ENCODE results near the gene CYP2D6.
"Not testable (repeated sequence)": the region's sequence is repeated elsewhere in the genome, so short reads cannot be mapped to it uniquely, and the experiment has no call there.

The CYP2D6 gene

DNA sequence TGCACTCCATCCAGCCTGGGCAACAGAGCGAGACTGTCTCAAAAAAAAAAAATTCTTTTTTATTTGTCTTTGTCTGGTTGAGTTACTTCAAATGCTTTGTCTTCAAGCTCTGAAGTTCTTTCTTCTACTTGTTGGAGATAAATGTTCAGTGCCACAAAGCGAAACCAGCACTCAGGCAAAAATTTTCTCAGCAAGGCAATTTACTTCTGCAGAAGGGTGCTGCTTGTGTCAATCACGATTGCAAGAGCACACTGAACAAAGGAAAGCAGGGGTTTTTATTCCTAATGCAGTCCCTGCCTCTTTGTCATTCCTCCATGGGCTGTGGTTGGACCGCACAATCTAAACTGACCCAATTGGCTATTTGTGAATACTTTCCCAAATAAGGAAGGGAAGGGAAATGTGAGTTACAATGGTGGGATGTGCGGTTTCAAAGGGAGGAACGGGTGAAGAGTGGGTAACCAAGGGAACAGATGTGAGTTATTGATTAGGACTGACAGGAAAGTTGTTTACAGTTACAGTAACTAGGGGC lies 26.2 kb downstream of the CYP2D6 start:
- H3K27ac ChIP-seq (ENCODE audit: low read depth, low read length); H3K9ac ChIP-seq (ENCODE audit: low read length); H3K36me3 ChIP-seq (ENCODE audit: insufficient read depth, low read length); H3K9me3 ChIP-seq (ENCODE audit: low read length); H3K4me3 ChIP-seq (ENCODE audit: low read depth in 1 of 2, low read length in 2 of 2); H3K4me1 ChIP-seq (ENCODE audit: insufficient read depth, low read length); H3K27me3 ChIP-seq (ENCODE audit: control insufficient read depth in 1 of 2, insufficient read depth in 2 of 2, low read length in 2 of 2): not testable (repeated sequence)

DNA sequence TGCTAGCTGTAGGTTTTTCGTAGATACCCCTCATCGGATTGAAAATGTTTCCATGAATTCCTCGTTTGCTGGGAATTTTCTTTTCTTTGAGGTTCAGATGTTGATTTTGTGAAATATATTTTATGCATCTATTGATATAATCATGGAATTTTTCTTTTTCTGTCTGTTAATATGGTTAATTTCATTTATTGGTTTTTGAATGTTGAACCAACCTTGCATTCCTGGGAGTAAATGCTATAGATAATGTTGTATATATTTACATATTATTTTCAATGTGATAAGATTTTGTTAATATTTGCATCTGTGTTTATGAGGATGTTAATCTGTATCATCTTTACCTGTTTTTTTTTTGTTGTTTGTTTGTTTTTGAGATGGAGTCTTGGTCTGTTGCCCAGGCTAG lies 29.4 kb downstream of the CYP2D6 start:
- Histone ChIP-seq H3K36me3 (ENCODE audit: insufficient read depth, low read length) (no peaks in the 10 kb centered on the region), H3K9ac (ENCODE audit: low read length) (no peak overlapping the region), H3K4me3 (ENCODE audit: low read depth in 1 of 2, low read length in 2 of 2) (no peak overlapping the region), H3K9me3 (ENCODE audit: low read length) (peaks cover 8% of the 10 kb centered on the region), H3K27ac (ENCODE audit: low read depth, low read length) (no peak overlapping the region), H3K4me1 (ENCODE audit: insufficient read depth, low read length) (no peaks in the 10 kb centered on the region), H3K27me3 (ENCODE audit: control insufficient read depth in 1 of 2, insufficient read depth in 2 of 2, low read length in 2 of 2) (no peaks in the 10 kb centered on the region)

DNA sequence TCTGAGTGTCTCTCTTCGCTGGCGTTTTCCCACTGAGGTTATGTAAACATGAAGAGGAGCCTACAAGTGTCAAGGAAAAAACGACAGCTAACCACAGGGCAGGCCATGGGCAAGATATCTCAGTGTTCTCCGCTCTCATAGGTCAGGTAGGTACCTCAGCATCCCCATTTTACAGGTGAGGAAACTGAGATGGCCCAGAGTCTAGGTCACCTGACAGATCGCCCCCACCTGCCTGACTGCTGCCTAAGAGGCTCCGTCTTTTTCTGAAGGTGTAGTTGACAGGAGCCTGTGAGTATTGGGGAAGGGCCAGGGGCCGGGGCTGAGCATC lies 39.2 kb downstream of the CYP2D6 start:
- Histone ChIP-seq H3K9me3 (ENCODE audit: low read length) (no peaks in the 10 kb centered on the region), H3K27ac (ENCODE audit: low read depth, low read length) (peak overlapping the region; percentile 83), H3K4me1 (ENCODE audit: insufficient read depth, low read length) (peaks cover 23% of the 10 kb centered on the region), H3K9ac (ENCODE audit: low read length) (peak overlapping the region; percentile 59), H3K36me3 (ENCODE audit: insufficient read depth, low read length) (peaks cover 8% of the 10 kb centered on the region), H3K27me3 (ENCODE audit: control insufficient read depth in 1 of 2, insufficient read depth in 2 of 2, low read length in 2 of 2) (no peaks in the 10 kb centered on the region), H3K4me3 (ENCODE audit: low read depth in 1 of 2, low read length in 2 of 2) (peak overlapping the region; percentile 85 to 92)

DNA sequence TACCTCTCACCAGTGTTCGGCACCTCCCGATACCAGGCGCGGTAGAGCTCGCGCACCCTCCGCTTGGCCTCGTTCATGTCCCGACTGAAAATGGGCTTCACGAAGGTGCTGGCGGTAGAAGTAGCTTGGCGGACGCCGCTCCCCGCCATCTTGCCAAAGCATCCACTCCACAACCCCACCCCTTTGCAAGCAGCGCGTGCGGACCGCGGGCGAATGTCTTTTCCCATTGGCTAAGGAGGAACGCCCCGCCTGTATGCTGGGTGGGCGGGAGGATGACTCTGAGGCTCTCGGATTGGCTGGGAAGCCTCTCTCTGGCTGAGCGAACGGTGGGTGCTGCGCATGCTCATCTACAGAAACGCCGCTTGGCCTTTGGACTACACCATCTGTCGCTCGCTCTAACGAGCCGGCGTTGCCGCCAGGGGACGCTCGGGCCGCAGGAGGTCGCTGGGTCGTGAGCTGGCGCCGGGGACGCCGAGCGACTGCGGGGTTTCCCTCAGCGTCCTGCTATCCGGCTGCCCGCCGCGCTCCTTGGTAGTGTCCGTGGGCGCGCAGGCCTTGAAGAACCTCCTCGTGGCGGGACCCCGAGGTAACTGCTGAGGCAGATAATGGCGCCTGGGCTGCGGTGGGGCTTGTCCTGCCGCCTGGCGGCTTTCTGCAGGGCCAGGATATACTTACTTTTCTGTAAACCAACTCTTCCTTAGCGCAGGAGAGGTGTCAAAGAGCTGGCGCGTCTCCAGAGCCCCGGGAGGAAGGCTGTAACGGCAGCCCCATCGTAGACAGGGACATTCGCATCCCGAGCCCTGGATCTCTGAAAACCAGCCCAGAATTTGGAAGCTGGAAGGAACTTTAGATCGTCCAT lies 39.8 kb downstream of the CYP2D6 start, which contains the start of gene NDUFA6:
TSS of gene NDUFA6 (minus strand) at position 177 of the 859 bp plus-strand sequence. CDS start at position 149, 28 bp downstream.
- Histone ChIP-seq H3K4me1 (ENCODE audit: insufficient read depth, low read length) (peaks cover 23% of the 10 kb centered on the region), H3K9ac (ENCODE audit: low read length) (peak within 1 kb of the TSS; percentile 90), H3K36me3 (ENCODE audit: insufficient read depth, low read length) (peaks cover 14% of the 10 kb centered on the region), H3K27me3 (ENCODE audit: control insufficient read depth in 1 of 2, insufficient read depth in 2 of 2, low read length in 2 of 2) (no peaks in the 10 kb centered on the region), H3K4me3 (ENCODE audit: low read depth in 1 of 2, low read length in 2 of 2) (peak within 1 kb of the TSS; percentile 85 to 92), H3K9me3 (ENCODE audit: low read length) (no peaks in the 10 kb centered on the region), H3K27ac (ENCODE audit: low read depth, low read length) (peak within 1 kb of the TSS; percentile 96)

DNA sequence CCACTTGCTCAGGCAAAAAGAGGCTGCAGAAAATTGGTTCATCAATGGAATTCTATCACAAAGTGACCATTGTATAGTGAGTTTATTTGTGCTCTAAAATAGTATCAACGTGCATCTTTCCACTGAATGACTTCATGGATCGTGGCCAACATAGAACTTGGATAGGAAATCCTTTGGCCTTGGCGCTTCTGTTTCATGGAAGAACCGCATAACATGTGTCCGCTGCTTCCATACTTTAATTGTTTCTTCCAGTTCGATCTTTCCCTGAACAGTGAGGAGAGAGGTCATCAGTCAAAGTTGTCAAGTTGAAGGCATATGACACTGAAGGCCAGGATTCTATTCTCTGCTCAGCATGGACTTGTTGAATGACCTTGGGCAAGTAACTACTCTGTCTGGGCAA lies 44.6 kb downstream of the CYP2D6 start:
- Histone ChIP-seq H3K27ac (ENCODE audit: low read depth, low read length) (no peak overlapping the region), H3K9ac (ENCODE audit: low read length) (no peak overlapping the region), H3K36me3 (ENCODE audit: insufficient read depth, low read length) (peaks cover 42% of the 10 kb centered on the region), H3K4me3 (ENCODE audit: low read depth in 1 of 2, low read length in 2 of 2) (no peak overlapping the region), H3K27me3 (ENCODE audit: control insufficient read depth in 1 of 2, insufficient read depth in 2 of 2, low read length in 2 of 2) (no peaks in the 10 kb centered on the region), H3K4me1 (ENCODE audit: insufficient read depth, low read length) (peaks cover 12% of the 10 kb centered on the region), H3K9me3 (ENCODE audit: low read length) (no peaks in the 10 kb centered on the region)

DNA sequence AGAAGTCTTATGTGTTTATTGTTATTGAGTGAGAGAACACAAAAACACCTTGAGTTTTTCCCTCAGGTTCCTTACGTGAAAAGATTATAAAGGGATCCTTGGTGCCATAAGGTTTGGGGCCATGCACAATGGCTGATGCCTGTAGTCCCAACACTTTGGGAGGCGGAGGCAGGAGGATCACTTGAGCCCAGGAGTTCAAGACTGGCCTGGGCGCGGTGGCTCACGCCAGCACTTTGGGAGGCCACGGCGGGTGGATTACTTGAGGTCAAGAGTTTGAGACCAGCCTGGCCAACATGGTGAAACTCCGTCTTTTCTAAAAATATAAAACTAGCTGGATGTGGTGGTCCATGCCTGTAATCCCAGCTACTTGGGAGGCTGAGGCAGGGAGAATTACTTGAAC lies 45.7 kb downstream of the CYP2D6 start:
- H3K9ac ChIP-seq (ENCODE audit: low read length): no peak overlapping the region
- H3K4me1 ChIP-seq (ENCODE audit: insufficient read depth, low read length): peaks cover 12% of the 10 kb centered on the region
- H3K27ac ChIP-seq (ENCODE audit: low read depth, low read length): no peak overlapping the region
- H3K9me3 ChIP-seq (ENCODE audit: low read length): no peaks in the 10 kb centered on the region
- no peaks in the 10 kb centered on the region for H3K27me3 ChIP-seq (ENCODE audit: control insufficient read depth in 1 of 2, insufficient read depth in 2 of 2, low read length in 2 of 2)
- no peak overlapping the region for H3K4me3 ChIP-seq (ENCODE audit: low read depth in 1 of 2, low read length in 2 of 2)
- peaks cover 42% of the 10 kb centered on the region for H3K36me3 ChIP-seq (ENCODE audit: insufficient read depth, low read length)

DNA sequence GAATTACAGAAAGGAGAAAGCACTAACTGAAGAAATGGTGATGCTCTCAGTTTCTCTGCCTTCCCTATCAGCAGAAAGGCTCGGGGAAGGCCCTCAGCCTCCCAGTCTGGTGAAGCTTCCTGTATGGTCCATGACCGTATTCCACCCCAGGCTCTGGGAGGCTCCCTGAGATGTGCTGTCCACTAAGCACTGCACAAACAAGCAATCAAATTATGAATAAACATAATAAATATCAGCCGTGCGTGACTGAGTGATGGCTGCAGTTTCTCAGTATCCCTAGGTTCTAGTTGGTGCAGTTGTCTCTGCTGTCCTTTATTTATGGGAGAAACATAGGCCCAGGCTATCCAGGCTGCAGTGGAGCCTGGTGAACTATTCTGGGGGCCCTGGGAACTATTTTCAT lies 47.5 kb downstream of the CYP2D6 start:
- H3K9me3 ChIP-seq (ENCODE audit: low read length): no peaks in the 10 kb centered on the region
- peaks cover 42% of the 10 kb centered on the region for H3K36me3 ChIP-seq (ENCODE audit: insufficient read depth, low read length)
- H3K27me3 ChIP-seq (ENCODE audit: control insufficient read depth in 1 of 2, insufficient read depth in 2 of 2, low read length in 2 of 2): no peaks in the 10 kb centered on the region
- H3K9ac ChIP-seq (ENCODE audit: low read length): no peak overlapping the region
- H3K4me1 ChIP-seq (ENCODE audit: insufficient read depth, low read length): peaks cover 11% of the 10 kb centered on the region
- no peak overlapping the region for H3K27ac ChIP-seq (ENCODE audit: low read depth, low read length)
- no peak overlapping the region for H3K4me3 ChIP-seq (ENCODE audit: low read depth in 1 of 2, low read length in 2 of 2)

DNA sequence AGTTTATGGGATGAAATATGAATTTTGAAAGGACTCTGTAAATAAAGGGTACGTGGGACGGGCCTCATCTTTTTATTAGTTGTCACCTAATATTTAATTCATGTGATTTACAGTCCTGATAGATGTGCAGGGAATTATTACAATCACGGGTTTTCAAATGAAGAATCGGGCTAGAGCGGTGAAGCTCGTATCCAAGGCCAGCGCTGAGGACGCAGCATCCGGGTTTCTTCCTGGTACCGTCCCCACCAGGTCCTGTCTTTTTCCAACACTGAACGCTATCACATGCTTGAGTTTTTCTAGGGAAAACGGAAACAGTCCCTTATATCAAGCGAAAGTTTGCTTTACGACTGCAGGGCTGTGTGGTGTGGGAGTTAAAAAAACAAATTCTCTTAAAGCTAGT lies 50.3 kb downstream of the CYP2D6 start:
- peak overlapping the region; percentile 68 to 78 for H3K4me3 ChIP-seq (ENCODE audit: low read depth in 1 of 2, low read length in 2 of 2)
- H3K36me3 ChIP-seq (ENCODE audit: insufficient read depth, low read length): peaks cover 35% of the 10 kb centered on the region
- H3K27me3 ChIP-seq (ENCODE audit: control insufficient read depth in 1 of 2, insufficient read depth in 2 of 2, low read length in 2 of 2): no peaks in the 10 kb centered on the region
- H3K9me3 ChIP-seq (ENCODE audit: low read length): no peaks in the 10 kb centered on the region
- peak overlapping the region; percentile 85 for H3K27ac ChIP-seq (ENCODE audit: low read depth, low read length)
- H3K9ac ChIP-seq (ENCODE audit: low read length): peak overlapping the region; percentile 49
- peaks cover 20% of the 10 kb centered on the region for H3K4me1 ChIP-seq (ENCODE audit: insufficient read depth, low read length)

DNA sequence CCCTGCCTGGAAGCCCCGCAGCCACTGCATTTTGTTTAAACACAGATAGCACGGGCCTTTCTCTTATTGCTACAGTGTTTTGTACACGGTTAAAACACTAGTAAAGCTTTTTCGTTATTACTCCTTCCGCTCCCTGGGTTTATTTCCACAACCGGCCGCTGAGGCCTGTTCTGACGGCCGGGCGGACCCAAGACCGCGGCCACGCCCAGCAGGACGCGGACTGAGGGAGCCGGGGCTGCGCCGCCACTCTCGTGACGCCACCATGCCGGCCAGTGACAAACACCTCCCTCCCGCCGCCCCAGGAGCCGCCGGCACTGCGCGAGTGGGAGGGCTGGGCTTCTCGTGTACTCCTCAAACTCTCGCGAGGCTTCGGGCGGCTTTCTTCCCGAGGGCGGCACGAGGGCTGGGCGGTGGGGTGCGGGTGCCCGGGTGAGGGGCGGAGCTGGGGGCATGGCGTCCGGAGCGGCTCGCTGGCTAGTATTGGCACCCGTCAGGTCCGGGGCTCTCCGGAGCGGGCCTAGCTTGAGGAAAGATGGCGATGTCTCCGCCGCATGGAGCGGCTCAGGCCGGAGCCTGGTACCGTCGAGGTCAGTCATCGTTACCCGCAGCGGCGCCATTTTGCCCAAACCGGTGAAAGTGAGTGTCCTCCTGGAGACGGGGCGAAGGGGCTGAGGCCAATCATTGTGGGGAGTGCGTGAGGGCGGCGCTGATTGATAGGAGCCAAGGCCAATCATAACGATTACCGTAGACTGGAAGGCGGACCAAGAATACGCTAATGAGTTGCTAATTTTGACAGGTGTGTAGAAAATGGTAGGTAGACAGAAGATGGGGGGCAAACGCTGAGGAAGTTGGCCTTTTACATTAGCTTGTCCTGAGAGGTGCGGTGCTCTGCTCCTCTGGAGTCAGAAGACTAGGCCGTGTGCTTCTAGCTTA lies 51.0 kb downstream of the CYP2D6 start, which contains the start of gene SMDT1:
TSS of gene SMDT1 (plus strand) at position 382 of the 933 bp plus-strand sequence. CDS start at position 451, 69 bp downstream.
- peaks cover 32% of the 10 kb centered on the region for H3K36me3 ChIP-seq (ENCODE audit: insufficient read depth, low read length)
- peak within 1 kb of the TSS; percentile 99 for H3K9ac ChIP-seq (ENCODE audit: low read length)
- no peaks in the 10 kb centered on the region for H3K27me3 ChIP-seq (ENCODE audit: control insufficient read depth in 1 of 2, insufficient read depth in 2 of 2, low read length in 2 of 2)
- H3K9me3 ChIP-seq (ENCODE audit: low read length): no peaks in the 10 kb centered on the region
- peaks cover 25% of the 10 kb centered on the region for H3K4me1 ChIP-seq (ENCODE audit: insufficient read depth, low read length)
- H3K4me3 ChIP-seq (ENCODE audit: low read depth in 1 of 2, low read length in 2 of 2): peak within 1 kb of the TSS; percentile 68 to 78
- H3K27ac ChIP-seq (ENCODE audit: low read depth, low read length): peak within 1 kb of the TSS; percentile 97

DNA sequence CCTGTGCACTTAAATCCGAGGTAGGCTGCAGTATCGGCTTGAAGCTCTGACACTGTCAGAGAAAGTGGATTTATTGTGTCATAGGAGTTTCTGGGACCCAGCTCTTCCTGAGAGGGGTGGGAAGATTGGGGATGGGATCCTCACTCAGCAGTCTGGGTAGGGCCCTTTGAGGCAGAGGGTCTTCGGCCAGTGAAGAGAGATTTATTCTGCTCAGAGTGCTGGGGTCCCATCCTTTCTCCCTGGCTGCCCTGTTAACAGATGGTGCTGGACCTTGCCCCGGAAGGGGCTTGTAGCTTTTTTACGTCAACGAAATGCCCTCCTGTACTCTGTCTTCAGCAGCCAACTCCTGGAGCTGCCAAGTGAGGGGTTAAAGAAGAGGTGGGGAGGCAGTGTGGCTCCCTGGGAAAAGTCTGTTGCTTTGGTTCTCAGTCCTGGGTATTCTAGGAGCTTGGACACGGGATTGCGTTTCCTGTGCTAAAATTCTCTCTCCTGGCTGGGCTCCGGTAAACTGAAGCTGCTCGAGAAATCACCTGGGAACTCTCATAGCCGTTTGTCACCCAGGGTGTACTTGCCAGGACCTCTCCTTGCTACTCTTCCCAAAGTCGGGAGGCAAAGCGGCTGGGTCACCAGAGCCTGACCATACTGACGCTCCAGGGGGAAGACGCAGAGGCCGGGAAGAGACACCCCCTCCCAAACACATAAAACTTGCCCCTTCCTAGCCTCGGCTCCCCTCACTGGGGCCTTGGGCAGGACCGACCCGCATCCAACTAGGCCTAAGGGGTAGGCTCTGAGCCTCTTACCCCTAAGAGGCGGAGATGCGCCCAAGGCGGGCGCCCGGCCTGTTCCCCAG lies 51.9 kb downstream of the CYP2D6 start:
- Histone ChIP-seq H3K4me3 (ENCODE audit: low read depth in 1 of 2, low read length in 2 of 2) (peak overlapping the region; percentile 28 to 78), H3K4me1 (ENCODE audit: insufficient read depth, low read length) (peaks cover 27% of the 10 kb centered on the region)

More for the DNA sequence above, 51.9 kb downstream of the CYP2D6 start:
- Histone ChIP-seq H3K27me3 (ENCODE audit: control insufficient read depth in 1 of 2, insufficient read depth in 2 of 2, low read length in 2 of 2) (no peaks in the 10 kb centered on the region), H3K9me3 (ENCODE audit: low read length) (no peaks in the 10 kb centered on the region), H3K27ac (ENCODE audit: low read depth, low read length) (peak overlapping the region; percentile 97), H3K9ac (ENCODE audit: low read length) (peak overlapping the region; percentile 99), H3K36me3 (ENCODE audit: insufficient read depth, low read length) (peaks cover 28% of the 10 kb centered on the region)
